AG09319 (cell line): ENCODE results near the gene WNT9A.
"Not testable (repeated sequence)": the region's sequence is repeated elsewhere in the genome, so short reads cannot be mapped to it uniquely, and the experiment has no call there.

Experiments
- DNase-seq: peaks from one replicate; pipeline ENCODE4 v3.0.0-alpha.2; 2010; ENCODE audit warnings: low read depth; ENCODE audit errors: extremely low read depth
- TF ChIP-seq, protein P1 (sequence below): IDR thresholded peaks from 2 replicates; pipeline ENCODE4 v1.5.1; 2011; ENCODE audit warnings: low read depth, mild to moderate bottlenecking, inconsistent platforms, low read length, moderate library complexity

WNT9A gene, protein sequence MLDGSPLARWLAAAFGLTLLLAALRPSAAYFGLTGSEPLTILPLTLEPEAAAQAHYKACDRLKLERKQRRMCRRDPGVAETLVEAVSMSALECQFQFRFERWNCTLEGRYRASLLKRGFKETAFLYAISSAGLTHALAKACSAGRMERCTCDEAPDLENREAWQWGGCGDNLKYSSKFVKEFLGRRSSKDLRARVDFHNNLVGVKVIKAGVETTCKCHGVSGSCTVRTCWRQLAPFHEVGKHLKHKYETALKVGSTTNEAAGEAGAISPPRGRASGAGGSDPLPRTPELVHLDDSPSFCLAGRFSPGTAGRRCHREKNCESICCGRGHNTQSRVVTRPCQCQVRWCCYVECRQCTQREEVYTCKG

DNA sequence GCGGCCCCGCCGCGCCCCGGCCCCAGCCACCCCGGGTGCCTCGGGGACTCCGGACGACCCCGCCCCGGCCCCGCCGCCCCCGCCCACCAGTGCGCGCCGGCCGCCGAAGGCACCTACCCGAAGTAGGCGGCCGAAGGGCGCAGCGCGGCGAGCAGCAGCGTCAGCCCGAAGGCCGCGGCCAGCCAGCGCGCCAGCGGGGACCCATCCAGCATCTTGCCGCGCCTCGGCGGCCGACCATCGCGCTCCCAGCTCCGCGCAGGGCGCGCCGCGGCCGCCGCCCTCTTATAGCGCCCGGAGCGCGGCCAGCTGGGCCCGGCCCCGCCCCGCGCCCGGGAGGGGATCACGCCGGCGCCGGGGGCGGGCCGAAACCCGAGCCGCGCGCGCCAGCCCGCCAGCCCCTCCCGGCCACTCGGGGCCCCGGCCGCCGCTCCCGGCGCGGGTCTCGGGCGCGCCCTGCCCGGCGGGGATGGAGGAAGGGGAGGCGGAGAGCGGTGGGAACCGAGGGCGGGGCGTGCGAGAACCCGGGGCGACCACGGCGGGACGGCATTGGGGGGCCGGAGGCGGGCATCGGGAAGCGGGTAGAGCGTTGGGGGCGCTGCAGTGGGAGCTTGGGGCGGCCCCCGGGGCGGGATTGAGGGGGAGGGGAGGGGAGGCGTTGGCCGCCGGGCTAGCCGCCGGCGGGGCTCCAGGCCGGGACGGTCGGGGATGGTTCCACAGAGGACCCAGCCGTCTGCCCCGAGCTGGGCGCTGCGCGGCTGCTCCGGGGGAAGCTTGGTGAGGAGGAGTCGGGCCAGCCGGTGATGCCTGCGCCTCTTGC is at the start of gene WNT9A:
WNT9A (minus strand) TSS at position 257 of the 817 bp plus-strand sequence; CDS start at position 212, 45 bp downstream.
- TF ChIP-seq, protein P1, sequence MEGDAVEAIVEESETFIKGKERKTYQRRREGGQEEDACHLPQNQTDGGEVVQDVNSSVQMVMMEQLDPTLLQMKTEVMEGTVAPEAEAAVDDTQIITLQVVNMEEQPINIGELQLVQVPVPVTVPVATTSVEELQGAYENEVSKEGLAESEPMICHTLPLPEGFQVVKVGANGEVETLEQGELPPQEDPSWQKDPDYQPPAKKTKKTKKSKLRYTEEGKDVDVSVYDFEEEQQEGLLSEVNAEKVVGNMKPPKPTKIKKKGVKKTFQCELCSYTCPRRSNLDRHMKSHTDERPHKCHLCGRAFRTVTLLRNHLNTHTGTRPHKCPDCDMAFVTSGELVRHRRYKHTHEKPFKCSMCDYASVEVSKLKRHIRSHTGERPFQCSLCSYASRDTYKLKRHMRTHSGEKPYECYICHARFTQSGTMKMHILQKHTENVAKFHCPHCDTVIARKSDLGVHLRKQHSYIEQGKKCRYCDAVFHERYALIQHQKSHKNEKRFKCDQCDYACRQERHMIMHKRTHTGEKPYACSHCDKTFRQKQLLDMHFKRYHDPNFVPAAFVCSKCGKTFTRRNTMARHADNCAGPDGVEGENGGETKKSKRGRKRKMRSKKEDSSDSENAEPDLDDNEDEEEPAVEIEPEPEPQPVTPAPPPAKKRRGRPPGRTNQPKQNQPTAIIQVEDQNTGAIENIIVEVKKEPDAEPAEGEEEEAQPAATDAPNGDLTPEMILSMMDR = no peak
- DNase-seq = no peak

DNA sequence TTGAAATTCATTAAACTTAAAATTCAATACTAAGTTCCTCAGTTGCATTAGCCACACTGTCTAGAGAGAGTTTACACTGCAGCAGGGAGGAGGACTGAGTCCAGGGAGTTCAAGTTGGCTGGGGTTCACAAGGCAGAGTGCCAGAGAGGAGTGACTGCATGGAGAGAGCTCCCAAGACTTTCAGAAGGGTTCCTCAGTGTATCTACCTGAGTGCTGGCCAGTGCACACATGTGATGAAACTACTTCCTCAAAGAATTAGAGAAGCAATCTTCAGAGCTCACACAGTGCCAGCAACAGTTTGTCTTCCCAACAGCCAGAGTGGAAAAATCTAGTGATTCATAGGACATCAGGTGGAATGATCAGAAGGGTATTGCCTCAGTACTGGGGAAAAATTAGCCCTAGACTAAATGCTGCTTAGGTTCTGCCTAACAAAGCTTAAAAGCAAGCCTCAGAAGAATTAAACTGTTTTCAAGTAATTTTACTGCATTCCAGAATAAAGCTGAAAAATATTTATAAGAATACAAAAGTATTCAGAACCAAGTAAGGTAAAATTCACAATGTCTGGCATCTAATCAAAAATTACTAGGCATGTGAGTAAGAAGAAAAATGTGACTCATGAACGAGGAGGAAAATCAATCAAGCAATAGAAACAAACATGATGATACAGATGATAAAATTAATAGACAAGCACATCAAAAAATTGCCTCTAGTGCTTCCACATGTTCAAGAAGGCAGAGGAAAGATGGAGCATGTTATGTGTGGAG is 48.6 kb upstream of the WNT9A start:
- DNase-seq = no peak
- TF ChIP-seq, protein P1 = no peak

DNA sequence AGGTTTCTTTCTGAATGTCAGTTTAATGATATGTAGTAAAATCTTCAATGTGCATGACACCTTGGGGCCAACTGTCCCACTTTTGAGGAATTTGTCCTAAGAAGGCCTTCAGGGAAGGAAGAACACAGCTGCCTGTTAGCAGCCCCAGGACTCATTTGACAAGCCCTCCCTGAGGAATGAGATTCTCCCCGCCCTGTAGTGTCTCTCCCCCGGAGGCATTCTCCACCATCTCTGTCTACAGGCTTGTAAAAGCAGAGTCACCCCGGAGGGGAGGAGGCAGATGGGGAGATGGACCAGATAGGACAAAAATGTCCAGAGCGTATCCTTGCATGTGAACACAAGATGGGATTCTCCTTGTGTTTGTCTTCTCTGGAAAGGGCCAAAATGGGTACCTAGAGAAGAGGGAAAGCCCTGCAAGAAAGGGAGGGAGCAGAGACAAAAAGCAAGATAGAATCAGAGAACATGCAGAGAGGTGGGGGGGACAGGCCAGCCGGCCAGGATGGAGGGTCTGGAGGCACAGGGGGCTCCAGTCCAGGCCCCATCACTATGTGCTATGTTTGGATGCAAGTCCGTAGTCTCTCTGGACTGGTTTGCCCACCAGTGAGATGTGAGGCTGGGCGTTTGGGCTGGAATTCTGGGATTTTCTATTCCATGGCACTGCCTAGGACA is 47.0 kb upstream of the WNT9A start:
- no peak for DNase-seq
- TF ChIP-seq, protein P1 = no peak

DNA sequence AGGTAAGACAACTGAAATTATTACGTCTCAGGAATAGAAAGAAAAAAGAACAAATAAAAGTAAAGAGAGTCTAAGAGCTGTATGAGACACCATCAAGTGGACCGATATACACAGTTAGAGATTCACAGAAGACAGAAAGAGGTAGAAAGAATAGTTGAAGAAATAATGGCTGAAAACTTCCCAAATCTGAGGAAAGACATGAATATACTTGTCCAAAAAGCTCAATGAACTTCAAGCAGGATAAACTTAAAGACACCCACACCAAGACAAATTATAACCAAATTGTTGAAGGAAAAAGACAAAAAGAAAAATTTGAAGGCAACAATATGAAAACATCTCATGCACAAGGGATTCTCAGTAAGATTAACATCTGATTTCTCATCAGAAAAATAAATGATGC is 39.4 kb upstream of the WNT9A start:
- TF ChIP-seq, protein P1 = no peak
- no peak for DNase-seq

DNA sequence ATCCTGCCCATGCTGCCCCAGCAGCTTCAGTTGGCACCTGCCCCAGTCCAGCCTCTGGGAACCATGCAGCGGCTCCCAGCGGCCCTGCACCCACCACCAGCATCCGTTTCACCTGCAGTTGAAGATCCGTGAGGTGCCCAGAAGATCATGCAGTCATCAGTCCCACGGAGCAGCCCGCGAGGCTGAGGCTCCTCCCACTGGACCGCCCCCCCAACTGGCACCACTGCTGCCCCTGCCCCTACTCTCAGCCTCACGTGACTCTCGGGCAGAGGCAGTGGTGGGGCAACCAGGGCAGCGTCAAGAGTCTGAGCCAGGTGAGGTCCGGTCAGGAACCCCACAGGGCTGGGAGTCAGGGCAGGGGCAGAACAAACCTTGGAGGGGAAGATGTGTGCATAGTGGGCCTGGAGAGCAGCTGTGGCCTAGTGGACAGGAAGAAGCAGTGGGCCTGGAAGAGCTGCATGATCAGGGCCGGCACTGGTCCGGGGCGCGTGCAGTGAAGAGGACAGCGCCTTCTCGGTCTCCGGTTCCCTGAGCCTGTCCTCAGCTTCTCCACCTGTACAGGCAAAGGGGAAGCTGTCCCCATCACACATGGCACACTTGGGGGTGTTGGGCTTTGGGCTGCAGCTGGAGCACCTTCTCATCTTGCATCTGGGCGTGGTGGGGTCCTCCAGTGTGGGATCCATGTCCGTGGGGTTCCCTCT is 28.0 kb upstream of the WNT9A start:
- not testable (repeated sequence) for DNase-seq

DNA sequence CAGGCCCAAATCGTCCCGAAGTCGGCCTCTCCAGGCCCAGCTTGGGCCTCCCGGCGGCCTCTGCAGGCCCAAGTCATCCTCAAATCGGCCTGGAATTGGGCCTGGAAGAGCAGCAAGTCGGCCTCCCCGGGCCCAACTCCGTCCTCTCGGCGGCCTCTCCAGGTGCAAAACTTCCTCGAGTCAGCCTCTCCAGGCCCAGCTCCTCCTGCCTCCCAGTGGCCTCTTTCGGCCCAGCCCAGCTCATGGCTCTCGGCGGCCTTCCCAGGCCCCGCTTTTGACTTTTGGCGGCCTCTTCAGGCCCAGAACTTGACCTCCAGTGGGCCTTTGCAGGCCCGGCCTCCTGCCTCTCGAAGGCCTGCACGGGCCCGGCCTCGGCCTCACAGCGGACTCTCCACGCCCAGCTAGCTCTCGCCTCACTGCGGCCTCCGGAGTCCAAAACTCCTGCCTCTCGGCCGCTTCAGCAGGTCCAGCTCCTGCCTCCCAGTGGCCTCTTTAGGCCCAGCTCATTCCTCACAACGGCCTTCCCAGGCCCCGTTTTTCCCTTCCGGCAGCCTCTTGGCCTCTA is 26.1 kb upstream of the WNT9A start:
- DNase-seq = not testable (repeated sequence)

DNA sequence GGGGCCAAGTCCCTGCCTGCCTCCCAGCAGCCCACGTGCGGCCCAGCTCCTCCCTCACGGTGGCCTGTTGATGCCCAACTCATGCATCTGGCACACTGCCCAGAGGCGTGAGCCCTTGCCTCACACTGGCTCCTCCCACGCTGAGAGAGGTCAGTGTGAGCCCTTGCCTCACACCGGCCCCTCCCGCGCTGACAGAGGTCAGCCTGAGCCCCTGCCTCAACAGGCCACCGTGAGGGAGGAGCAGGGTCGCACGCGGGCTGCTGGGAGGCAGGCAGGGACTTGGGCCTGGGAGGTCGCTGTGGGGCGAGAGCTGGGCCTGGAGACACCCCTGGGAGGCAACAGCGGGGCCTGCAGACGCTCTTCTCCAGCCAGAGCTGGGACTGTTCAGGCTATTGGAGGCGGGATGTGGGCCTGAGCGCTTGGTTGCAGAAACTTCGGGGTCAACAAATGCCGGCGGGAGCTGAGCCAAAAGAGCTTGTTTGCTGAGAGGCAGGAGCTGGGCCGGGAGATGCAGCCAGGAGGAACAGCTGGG is 25.2 kb upstream of the WNT9A start:
- not testable (repeated sequence) for DNase-seq

DNA sequence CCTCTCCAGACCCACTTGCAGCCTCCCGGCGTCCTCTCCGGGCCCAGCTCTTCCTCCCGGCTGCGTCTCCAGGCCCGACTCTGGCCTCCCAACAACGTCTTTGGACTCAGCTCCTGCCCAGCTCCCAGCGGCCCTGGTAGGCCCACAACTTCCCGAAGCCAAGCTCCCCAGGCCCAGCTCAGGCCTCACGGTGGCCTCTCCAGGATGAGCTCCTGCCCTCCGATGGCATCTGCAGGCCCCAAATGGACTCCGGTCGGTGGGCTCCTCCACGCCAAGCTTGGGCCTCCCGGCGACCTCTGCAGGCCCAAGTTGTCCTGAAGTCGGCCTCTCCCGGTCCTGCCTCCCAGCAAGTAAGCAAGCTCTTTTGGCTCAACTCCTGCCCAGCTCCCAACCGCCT is 24.5 kb upstream of the WNT9A start:
- not testable (repeated sequence) for DNase-seq

DNA sequence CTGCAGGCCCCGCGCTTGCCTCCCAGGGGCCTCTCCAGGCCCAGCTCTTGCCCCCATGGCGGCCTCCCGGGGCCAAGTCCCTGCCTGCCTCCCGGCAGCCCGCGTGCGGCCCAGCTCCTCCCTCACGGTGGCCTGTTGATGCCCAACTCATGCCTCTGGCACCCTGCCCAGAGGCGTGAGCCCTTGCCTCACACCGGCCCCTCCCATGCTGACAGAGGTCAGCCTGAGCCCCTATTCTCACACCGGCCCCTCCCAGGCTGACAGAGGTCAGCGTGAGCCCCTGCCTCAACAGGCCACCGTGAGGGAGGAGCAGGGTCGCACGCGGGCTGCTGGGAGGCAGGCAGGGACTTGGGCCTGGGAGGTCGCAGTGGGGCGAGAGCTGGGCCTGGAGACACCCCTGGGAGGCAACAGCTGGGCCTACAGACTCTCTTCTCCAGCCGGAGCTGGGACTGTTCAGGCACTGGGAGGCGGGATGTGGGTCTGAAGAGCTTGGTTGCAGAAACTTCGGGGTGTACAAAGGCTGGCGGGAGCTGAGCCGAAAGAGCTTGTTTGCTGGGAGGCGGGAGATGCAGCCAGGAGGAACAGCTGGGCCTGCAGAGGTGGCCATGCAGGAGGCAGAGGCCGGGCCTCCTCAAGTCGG is 24.0 kb upstream of the WNT9A start:
- not testable (repeated sequence) for DNase-seq

DNA sequence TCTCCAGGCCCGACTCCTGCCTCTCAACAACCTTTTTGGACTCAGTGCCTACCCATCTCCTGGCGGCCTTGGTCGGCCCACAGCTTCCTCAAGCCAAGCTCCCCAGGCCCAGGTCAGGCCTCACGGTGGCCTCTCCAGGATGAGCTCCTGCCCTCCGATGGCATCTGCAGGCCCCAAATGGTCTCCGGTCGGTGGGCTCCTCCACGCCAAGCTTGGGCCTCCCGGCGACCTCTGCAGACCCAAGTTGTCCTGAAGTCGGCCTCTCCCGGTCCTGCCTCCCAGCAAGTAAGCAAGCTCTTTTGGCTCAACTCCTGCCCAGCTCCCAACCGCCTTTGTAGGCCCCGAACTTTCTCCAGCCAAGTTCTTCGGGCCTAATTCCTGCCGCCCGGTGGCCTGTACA is 23.5 kb upstream of the WNT9A start:
- not testable (repeated sequence) for DNase-seq

DNA sequence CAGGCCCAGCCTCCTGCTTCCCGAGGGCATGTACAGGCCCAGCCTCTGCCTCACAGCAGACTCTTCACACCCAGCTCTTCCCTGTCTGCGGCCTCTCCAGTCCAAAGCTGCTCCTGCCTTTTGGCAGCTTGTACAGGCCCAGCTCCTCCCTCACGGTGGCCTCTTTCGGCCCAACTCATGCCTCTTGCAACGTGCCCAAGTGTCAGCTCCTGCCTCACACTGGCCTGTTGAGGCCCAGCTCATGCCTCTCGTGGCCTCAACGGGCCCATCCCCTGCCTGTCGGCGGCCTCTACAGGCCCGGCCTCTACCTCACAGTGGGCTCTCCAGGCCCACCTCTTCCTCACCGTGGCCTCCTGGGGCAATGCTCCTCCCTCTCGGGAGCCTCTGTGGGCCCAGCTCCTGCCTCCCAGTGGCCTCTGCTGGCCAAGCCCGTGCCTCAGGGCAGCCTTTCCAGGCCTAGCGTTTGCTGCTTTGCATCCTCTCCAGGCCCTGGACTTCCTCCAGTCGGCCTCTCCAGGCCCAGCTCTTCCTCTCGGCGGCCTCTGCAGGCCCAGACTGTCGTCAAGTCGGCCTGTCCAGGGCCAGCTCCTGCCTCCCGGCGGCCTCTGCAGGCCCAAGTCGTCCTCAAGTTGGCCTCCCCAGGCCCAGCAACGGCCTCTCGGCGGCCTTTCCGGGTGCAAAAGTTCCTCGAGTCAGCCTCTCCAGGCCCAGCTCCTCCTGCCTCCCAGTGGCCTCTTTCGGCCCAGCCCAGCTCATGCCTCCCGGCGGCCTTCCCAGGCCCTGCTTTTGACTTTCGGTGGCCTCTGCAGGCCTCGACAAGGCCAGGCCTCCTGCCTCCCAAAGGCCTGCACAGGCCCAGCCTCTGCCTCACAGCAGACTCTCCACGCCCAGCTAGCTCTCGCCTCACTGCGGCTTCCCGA is 22.6 kb upstream of the WNT9A start:
- not testable (repeated sequence) for DNase-seq

DNA sequence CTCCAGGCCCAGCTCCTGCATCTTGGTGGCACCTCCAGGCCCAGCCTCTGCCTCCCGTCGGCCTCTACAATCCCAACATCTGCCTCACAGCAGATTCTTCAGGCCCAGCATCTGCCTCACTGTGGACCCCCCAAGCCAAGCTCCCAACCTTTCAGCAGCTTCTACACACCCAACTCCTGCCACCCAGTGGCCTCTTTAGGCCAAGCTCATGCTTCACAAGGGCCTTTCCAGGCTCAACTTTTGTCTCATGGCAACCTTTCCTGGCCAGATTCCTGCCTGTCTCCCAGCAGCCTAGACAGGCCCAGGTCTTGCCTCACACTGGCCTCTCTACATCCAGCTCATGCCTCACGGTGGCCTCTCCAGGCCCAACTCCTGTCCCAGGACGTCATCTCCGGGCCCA is 20.1 kb upstream of the WNT9A start:
- not testable (repeated sequence) for DNase-seq
